Ovary (tissue), 9 donors: ENCODE data around the gene AP1S3. TPM values are rescaled to one million over a fixed set of nuclear protein-coding genes. Genes with fewer than 3 reads are reported as not detected.
A peak's percentile ranks its signal among the peaks of the same experiment; 100 is the strongest.

Experiments
- DNase-seq, 5 donors: peaks; one replicate each; pipeline ENCODE4 v3.0.0-alpha.2; 2019 to 2020
- H3K27ac ChIP-seq, 2 donors: fragments of 200-600 bp; one replicate each; pipeline versions ENCODE4 v1.5.1 to v1.8.0; 2019 to 2022
- H3K27me3 ChIP-seq: fragments of 200-600 bp; one replicate; pipeline ENCODE4 v1.8.0; 2022
- H3K36me3 ChIP-seq: fragments of 200-600 bp; sonication (generic); one replicate; pipeline ENCODE4 v1.5.1; 2019
- H3K4me1 ChIP-seq: one replicate; pipeline ENCODE4 v1.8.1; 2013; ENCODE audit warnings: mild to moderate bottlenecking, moderate library complexity; ENCODE audit not compliant: insufficient read depth
- H3K4me3 ChIP-seq: fragments of 200-600 bp; sonication (generic); one replicate; pipeline ENCODE4 v1.5.1; 2017
- H3K9me3 ChIP-seq, 2 donors: fragments of 200-600 bp in 1 of 2; sonication (generic) in 1 of 2; one replicate each; pipeline versions ENCODE4 v1.5.1 to v1.8.1; 2013 to 2019; ENCODE audit warnings: mild to moderate bottlenecking in 1 of 2, moderate library complexity in 1 of 2
- CTCF ChIP-seq, 3 donors: fragments of 450-650 bp in 2 of 3; fragments of 200-600 bp in 1 of 3; IDR thresholded peaks; one replicate each; pipeline versions ENCODE4 v1.5.1 to v1.8.0; 2016 to 2022; ENCODE audit warnings: antibody characterized with exemption in 3 of 3, mild to moderate bottlenecking in 1 of 3
- EP300 ChIP-seq: sonication (generic); formaldehyde crosslinking; IDR thresholded peaks from one replicate; pipeline ENCODE4 v1.6.1; 2017; ENCODE audit warnings: antibody characterized with exemption
- POLR2A ChIP-seq: fragments of 450-650 bp; IDR thresholded peaks from one replicate; pipeline ENCODE4 v1.6.1; 2017; ENCODE audit warnings: antibody characterized with exemption, mild to moderate bottlenecking, moderate library complexity
- WGBS, 3 donors: extraction: QIAGEN DNeasy Blood & Tissue Kit in 1 of 3; methylation state at CpG; one replicate each; pipeline versions ENCODE4 v1.1.5 to v1.1.7; 2013 to 2017; 5-methylcytosine and 5-hydroxymethylcytosine counted together
- intact Hi-C, 4 donors: fragments of 100-400 bp; cut with DNase I; formaldehyde crosslinking; loops; one replicate each; pipeline versions ENCODE4 v1.11.0 to v1.15.1; 2022 to 2023
- polyA plus RNA-seq, 2 donors: library from polyadenylated mRNA; stranded (reverse); fragments of 200-250 nt in 1 of 2; fragments of 350-450 nt in 1 of 2; fragmentation: Illumina TruSeq in 1 of 2; extraction: RNeasy Lipid Tissue Mini Kit (QIAGEN cat#74804) in 1 of 2; gene quantifications; one replicate each; pipeline ENCODE4 v1.2.3, GENCODE V29; 2013 to 2014
- total RNA-seq, 7 donors: library from RNA; depleted of rRNA in 2 of 7; stranded (reverse); fragments of >200 nt in 2 of 7; fragmentation: NEBNext Ultra II Directional in 3 of 7; extraction: Animal tissue kit (Norgen Biotek cat#: 25700) in 3 of 7; gene quantifications; one replicate each; pipeline versions ENCODE4 v1.1.0 to v1.2.4, GENCODE V29; 2016 to 2023
- donor health status: DM: no; HTN: no; CAD: no; lungs with moderate emphysema.
- donor health status: DM: no; HTN: no; CAD: no.
- donor health status: Bipolar disorder and iron deficiency.
- donor health status: DM: yes; HTN: yes; CAD: no.
- donor health status: DM: no; HTN: no; CAD: no.
- donor health status: DM: yes; HTN: yes; CAD: no.

AP1S3 gene
- total and polyA plus RNA-seq, 9 donors = 0.46 to 16.8 (median 1.3) TPM

GRCh38 chr2:223855426-223855825, 18.0 kb upstream of the AP1S3 start:
- Histone ChIP-seq H3K9me3 (no peaks in the 10 kb centered on the region), H3K36me3 (no peaks in the 10 kb centered on the region), H3K4me3 (no peak overlapping the region), H3K27me3 (no peaks in the 10 kb centered on the region), H3K4me1 (no peaks in the 10 kb centered on the region), H3K27ac (no peak overlapping the region)
- 52 to 60% (median 58%) methylated on average over 5 of the region's 5 CpGs for WGBS, 3 donors
- intact Hi-C loops = no loop called here
- no peak for TF ChIP-seq POLR2A
- no peak for TF ChIP-seq EP300
- TF ChIP-seq CTCF (IDR thresholded peaks at IDR 0.05) = no peak
- DNase-seq = no peak

GRCh38 chr2:223854741-223855140, 17.4 kb upstream of the AP1S3 start:
- Histone ChIP-seq H3K4me3 (no peak overlapping the region), H3K9me3 (no peaks in the 10 kb centered on the region), H3K4me1 (no peaks in the 10 kb centered on the region), H3K27ac (peak overlapping the region in 1 of 2 donors; percentile 13), H3K27me3 (no peaks in the 10 kb centered on the region), H3K36me3 (no peaks in the 10 kb centered on the region)
- DNase-seq = no peak
- 73 to 79% (median 77%) methylated on average over 2 of the region's 2 CpGs for WGBS, 3 donors
- intact Hi-C loops = no loop called here
- TF ChIP-seq EP300 (no peak), POLR2A (no peak), CTCF (IDR thresholded peaks at IDR 0.05) (no peak)

- Histone ChIP-seq H3K27ac (no peak overlapping the region), H3K27me3 (no peaks in the 10 kb centered on the region), H3K36me3 (no peaks in the 10 kb centered on the region), H3K4me1 (no peaks in the 10 kb centered on the region), H3K9me3 (no peaks in the 10 kb centered on the region), H3K4me3 (no peak overlapping the region)
- DNase-seq = no peak
- 85 to 91% (median 89%) methylated on average over 3 of the region's 3 CpGs for WGBS, 3 donors
- TF ChIP-seq POLR2A (no peak), CTCF (IDR thresholded peaks at IDR 0.05) (no peak), EP300 (no peak)
- intact Hi-C loops = no loop called here
Observed at GRCh38 chr2:223853425-223853837, 16.0 kb upstream of the AP1S3 start.

GRCh38 chr2:223852281-223852795, 15.0 kb upstream of the AP1S3 start:
- DNase-seq = no peak

More at GRCh38 chr2:223852281-223852795, 15.0 kb upstream of the AP1S3 start:
- Histone ChIP-seq H3K4me1 (no peaks in the 10 kb centered on the region), H3K9me3 (no peaks in the 10 kb centered on the region), H3K36me3 (no peaks in the 10 kb centered on the region), H3K4me3 (no peak overlapping the region), H3K27ac (no peak overlapping the region), H3K27me3 (no peaks in the 10 kb centered on the region)
- TF ChIP-seq POLR2A (no peak), CTCF (IDR thresholded peaks at IDR 0.05) (no peak), EP300 (no peak)
- intact Hi-C loops = no loop called here
- 95 to 97% (median 97%) methylated on average over 3 of the region's 3 CpGs for WGBS, 3 donors
